HG03066 (cell line): Measurements from ENCODE around the gene MRGPRX2.

Source experiments
- ATAC-seq: cut with Tn5 transposase; IDR thresholded peaks from one replicate; pipeline ENCODE4 v1.9.1; 2021; ENCODE audit warnings: low read depth; ENCODE audit not compliant: unreplicated experiment

The MRGPRX2 gene

GRCh38 chr11:19013181-19013857 is 47.2 kb downstream of the MRGPRX2 start:
- ATAC-seq = no peak

- ATAC-seq = no peak
Observed at GRCh38 chr11:19012636-19013035, 47.9 kb downstream of the MRGPRX2 start.
